GM18861 (cell line): Measurements from ENCODE around the gene PAFAH1B2.
"Not testable (repeated sequence)": the region's sequence is repeated elsewhere in the genome, so short reads cannot be mapped to it uniquely, and the experiment has no call there.

Experiments
- ATAC-seq: cut with Tn5 transposase; IDR thresholded peaks from one replicate; pipeline ENCODE4 v1.9.1; 2021; ENCODE audit not compliant: unreplicated experiment

Gene PAFAH1B2

GRCh38 chr11:117143871-117144476 is at the start of gene PAFAH1B2:
Gene PAFAH1B2 (plus strand): TSS chr11:117144287. CDS start chr11:117152448, 8,161 bp downstream.
- peak; percentile 93 for ATAC-seq

- ATAC-seq, result no peak
Observed at GRCh38 chr11:117094776-117095175, 49.3 kb upstream of the PAFAH1B2 start.

GRCh38 chr11:117095284-117096161 is 48.6 kb upstream of the PAFAH1B2 start:
- no peak for ATAC-seq

GRCh38 chr11:117096201-117096991 is 47.7 kb upstream of the PAFAH1B2 start:
- peak; percentile 35 for ATAC-seq

- no peak for ATAC-seq
Observed at GRCh38 chr11:117097014-117097388, 47.1 kb upstream of the PAFAH1B2 start.

GRCh38 chr11:117097389-117098268 is 46.5 kb upstream of the PAFAH1B2 start:
- peak; percentile 15 for ATAC-seq

GRCh38 chr11:117098269-117099232 is 45.5 kb upstream of the PAFAH1B2 start, which contains the start of gene SIK3:
Gene SIK3 (minus strand): TSS chr11:117098428. CDS start chr11:117098415, 13 bp downstream.
- ATAC-seq, result peak; percentile 50

- ATAC-seq, result no peak
Observed at GRCh38 chr11:117099696-117100095, 44.4 kb upstream of the PAFAH1B2 start.

- ATAC-seq, result no peak
Observed at GRCh38 chr11:117100556-117100955, 43.5 kb upstream of the PAFAH1B2 start.

GRCh38 chr11:117107701-117108590 is 36.1 kb upstream of the PAFAH1B2 start:
- ATAC-seq, result no peak

- ATAC-seq, result no peak
Observed at GRCh38 chr11:117110294-117110950, 33.7 kb upstream of the PAFAH1B2 start.

GRCh38 chr11:117112497-117112896 is 31.6 kb upstream of the PAFAH1B2 start:
- ATAC-seq, result not testable (repeated sequence)

GRCh38 chr11:117112939-117113338 is 31.1 kb upstream of the PAFAH1B2 start:
- ATAC-seq, result not testable (repeated sequence)

- no peak for ATAC-seq
Observed at GRCh38 chr11:117117681-117118080, 26.4 kb upstream of the PAFAH1B2 start.

- no peak for ATAC-seq
Observed at GRCh38 chr11:117121176-117121575, 22.9 kb upstream of the PAFAH1B2 start.

- no peak for ATAC-seq
Observed at GRCh38 chr11:117122556-117122955, 21.5 kb upstream of the PAFAH1B2 start.

GRCh38 chr11:117126223-117126965 is 17.7 kb upstream of the PAFAH1B2 start:
- no peak for ATAC-seq
